Measurements from ENCODE around the gene HTATIP2. TPM values are rescaled to one million over a fixed set of nuclear protein-coding genes. Genes with fewer than 3 reads are reported as not detected.
"Not testable (repeated sequence)": the region's sequence is repeated elsewhere in the genome, so short reads cannot be mapped to it uniquely, and the experiment has no call there.

Gene HTATIP2
- total RNA-seq, 1 experiment from 2014 or later, result 44.1 TPM

GRCh38 chr11:20369826-20370225 lies 6.3 kb downstream of the HTATIP2 start:
- DNase-seq (ENCODE audit: low read depth), result no peak

DNA sequence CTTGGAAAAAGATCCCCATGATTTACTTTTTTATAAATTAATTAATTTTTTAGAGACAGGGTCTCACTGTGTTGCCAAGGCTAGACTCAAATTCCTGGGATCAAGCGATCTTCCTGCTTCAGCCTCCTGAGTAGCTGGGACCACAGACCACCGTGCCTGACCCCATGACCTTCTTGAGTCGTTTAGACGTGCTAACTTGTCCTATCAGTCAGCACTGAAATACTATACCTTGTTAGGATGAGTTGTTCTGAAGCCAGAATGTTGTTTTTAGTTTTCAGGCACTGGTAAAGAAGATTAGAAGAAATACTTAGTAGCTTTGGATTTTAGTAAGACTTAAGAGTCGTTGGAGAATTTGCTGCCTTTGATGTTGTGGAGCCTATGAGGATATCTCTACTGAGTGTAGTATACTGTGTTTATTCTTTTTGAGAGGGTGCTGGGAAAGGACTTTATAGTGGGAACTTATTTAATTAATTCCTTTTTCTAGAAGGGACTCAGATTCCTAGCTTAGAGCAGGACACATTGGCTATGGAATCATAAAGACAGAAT lies 8.6 kb downstream of the HTATIP2 start:
- no peak for DNase-seq (ENCODE audit: low read depth)

DNA sequence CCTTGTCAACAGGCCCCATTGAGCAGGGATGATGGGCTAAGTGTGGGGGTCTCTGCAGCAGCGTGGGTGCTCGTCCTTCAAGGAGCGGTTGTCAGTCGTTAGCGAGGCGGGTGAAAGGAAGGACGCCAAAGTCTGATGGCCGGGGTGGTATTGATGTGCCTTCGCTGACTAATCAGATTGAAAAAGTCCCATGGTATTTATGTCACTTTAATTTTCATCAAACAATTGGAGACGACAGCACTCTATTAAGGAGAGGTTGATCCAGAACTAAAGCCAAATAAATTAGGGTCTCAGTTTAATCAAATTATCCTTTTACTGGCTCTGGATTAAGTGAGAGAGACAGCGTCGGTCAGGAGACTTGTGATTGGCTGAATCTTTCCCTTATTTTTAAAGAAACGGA lies 9.6 kb downstream of the HTATIP2 start:
- DNase-seq (ENCODE audit: low read depth), result no peak

DNA sequence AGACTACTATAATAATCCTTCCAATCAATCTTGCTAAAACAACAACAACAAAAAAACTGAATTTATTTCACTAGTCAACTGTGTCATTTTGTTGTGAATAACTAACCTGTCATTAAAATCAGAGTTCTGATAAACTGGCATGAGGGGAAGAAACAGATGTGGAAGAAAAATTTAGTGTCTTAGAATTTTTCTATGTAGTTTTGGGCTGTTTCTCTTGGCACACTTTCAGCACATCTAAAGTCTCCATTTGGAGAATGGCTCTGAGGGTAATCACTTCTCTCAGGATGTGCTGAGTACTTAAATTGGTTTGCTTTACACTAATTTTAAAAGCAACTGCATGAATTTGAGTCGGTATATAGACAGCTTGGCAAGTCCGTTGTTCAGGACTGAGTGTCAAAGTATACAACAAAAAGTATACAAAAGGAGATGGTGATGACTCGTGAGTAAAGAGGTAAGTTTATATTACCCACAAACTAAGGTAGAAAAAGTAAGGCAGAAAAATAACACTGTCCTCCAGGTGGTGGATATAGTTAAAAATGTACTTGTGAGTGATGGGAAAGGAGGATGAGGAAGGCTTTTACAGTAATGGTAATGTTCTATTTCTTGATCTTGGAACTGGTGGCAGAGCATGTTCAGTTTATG lies 10.2 kb downstream of the HTATIP2 start:
- no peak for DNase-seq (ENCODE audit: low read depth)

DNA sequence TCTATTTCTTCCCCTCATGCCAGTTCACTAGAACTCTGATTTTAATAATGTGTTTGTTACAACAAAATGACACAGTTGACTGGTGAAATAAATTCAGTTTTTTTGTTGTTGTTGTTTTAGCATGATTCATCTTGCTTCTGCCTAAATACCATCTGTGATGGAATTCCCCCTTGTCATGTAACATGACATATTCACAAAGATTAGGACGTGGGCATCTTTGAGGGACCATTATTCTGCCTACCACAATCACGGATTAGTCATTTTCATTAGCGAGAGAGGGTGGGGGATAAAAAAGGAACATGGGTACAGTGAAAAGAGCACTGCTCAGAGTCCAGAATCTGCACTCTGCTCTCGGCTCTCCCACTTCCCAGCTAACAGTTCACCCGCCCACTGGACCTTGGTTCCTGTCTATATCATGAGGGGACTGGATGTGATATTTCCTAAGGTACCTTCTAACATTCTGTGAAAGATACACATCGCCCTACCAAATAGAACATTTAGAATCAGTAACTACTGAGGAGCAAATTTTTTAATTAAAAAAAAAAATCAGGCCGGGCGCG lies 11.3 kb downstream of the HTATIP2 start:
- peak; percentile 63 for DNase-seq (ENCODE audit: low read depth)

DNA sequence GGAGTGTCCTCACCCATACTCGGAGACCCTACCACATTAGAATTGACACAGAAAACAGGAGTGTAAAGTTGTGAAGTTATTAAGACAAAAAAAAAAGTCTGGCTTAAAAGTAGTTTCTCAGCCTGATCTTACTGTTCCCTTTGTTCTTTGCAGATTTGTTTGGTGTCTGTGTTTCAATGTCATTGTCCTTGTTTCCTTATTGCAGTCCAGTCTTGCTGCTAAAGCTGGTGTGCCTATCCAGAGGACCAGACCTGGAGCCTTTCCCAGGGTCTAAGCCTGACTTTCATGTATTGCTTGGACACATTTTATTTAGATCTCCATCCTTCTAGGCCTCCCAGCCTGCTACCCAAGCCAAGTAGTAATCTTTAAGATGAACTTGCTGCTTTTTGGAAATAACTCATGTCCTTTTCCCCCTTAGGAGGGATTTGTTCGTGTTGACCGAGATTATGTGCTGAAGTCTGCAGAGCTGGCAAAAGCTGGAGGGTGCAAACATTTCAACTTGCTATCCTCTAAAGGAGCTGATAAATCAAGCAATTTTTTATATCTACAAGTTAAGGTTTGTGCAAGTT lies 12.7 kb downstream of the HTATIP2 start:
- DNase-seq (ENCODE audit: low read depth), result no peak

- DNase-seq (ENCODE audit: low read depth), result not testable (repeated sequence)
Measured at GRCh38 chr11:20385996-20386395, 22.5 kb downstream of the HTATIP2 start.

DNA sequence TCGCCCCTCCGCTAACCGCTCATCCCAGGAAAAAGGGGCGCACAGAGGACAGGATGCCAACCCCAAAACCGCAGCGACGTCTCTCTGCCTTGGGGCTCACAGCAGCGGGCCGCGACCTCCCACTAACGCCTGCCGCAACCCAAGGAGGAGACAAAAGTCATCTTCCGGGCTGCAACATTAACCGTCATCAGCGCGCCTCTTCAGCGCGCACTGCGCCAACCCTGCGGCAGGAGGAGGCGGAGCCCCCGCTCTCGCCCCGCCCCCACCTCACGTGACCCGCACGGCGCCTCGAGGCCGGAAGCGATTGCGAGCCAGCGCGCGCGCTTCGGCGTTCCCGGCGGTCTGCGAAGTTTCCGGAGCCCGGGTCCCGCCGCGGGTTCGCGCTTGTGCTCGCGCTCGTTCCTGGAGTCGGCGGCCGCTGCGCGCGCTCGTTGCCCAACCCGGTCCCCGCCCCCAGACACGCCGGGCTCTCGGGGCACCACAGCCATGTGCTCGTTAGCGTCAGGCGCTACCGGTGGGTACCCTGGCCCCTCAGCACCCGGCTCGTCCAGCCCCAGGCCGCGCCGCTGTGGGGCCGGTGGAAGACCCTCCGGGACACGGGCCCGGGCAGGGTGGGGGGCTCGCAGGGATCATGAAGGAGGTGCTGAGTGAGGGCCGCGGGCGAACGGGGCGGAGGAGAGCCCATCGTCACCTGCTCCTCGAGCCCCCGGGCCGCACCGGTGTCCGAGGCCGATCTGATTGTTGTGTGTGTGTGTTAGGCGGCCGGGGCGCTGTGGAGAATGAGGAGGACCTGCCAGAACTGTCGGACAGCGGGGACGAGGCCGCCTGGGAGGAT lies 24.0 kb downstream of the HTATIP2 start, which contains the start of gene PRMT3:
Gene PRMT3 (plus strand): TSS at position 456 of the 835 bp plus-strand sequence. CDS start 31 bp downstream, at position 487.
- DNase-seq (ENCODE audit: low read depth), result peak; percentile 92

DNA sequence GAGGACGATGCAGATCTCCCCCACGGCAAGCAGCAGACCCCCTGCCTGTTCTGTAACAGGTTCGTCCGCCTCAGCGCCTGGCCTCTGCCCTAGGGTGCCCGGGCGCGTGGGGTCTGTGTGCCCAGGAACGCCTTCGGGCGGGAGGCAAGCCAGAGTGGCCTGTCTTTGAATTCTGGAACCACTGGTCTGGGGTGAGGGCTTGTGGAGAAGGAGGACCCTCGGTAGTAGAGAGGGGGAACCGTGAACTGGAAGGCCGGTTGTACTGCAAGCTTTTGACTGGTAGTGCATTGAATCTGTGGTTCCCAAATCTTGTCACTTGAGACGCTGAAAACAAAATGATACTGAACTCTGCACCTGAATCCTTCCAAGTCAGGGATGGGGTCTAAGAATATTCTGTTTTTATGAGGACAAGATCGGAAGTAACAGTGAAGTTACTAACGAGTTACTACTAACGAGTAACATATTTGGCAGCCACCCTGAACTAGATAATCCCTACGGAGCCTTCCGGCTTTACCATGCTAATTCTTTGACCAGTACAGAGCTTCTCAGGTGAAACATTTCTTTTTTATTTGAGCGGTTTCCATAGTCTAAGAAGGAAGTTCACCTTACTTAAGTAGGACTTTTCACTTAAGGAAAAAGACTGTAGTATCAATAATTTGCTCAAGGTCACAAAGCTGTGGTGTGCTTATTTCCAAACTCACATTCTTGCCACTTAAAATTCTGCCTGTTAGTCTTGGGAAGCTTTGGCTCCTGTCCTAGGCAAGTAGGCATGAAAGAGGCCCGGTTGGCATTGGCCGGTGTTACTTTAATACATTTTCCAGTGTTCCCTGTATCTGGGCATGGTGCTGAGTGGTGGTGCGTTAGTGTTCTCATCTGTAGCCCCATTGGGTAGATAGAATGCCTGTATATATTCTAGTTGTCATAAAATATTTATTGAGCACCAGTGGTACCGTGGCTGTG lies 24.9 kb downstream of the HTATIP2 start:
- DNase-seq (ENCODE audit: low read depth), result peak; percentile 3

DNA sequence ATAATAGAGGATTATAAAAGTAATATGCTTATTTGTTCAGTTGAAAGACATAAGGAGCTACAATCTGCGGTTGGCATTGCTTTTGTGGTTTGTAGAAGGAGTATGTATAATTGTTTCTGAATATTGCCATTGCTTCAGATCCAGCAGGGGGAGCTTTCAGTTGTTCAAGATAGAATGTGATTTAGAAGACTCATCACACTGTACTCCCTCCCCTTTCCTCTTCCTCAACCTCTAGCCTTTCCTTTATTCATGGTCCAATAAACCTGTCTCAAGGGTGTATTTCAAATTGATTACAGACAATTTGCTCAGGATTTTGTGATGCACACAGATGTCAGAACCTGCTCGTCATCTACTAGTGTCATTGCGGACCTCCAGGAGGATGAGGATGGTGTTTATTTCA lies 33.8 kb downstream of the HTATIP2 start:
- DNase-seq (ENCODE audit: low read depth), result peak; percentile 24

- no peak for DNase-seq (ENCODE audit: low read depth)
Measured at GRCh38 chr11:20399498-20399897, 36.0 kb downstream of the HTATIP2 start.

GRCh38 chr11:20403059-20403458 lies 39.5 kb downstream of the HTATIP2 start:
- DNase-seq (ENCODE audit: low read depth), result no peak

- no peak for DNase-seq (ENCODE audit: low read depth)
Measured at GRCh38 chr11:20406484-20406883, 43.0 kb downstream of the HTATIP2 start.

DNA sequence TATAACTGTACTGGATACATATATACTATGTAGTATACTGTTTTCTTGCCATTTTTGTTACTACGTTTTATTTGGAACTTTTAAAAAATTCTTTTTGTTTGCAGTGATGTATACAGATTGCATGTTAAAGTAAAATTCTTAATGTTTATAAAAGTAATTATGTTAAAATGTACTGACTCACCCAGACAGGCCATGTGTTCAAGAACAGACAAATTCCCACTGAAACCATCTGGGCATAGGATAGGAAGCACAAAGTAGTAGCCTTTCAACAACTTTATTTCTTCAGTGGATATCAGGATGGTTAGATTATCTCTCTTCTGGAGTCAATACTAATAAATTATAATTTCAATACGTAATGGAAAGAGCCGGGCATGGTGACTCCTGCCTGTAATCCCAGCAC lies 43.8 kb downstream of the HTATIP2 start:
- DNase-seq (ENCODE audit: low read depth), result no peak

DNA sequence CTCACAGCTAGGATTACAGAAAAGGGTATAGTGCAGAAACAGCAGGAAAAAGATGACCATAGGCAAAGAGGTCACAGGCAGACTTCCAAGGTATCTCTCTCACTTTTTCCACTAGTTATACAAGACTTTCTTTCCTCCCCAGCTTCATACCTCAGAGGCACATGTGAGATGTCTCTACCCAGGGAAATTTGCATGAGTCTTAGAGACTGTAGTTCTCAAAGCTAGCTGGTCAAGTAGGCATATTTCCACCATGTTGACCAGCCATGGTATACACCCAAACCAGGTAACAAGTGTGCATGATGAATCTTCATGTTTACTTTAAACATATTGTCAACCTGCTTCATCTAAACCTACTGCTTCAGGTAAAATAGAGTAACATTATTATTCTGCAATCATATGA lies 51.9 kb downstream of the HTATIP2 start:
- no peak for DNase-seq (ENCODE audit: low read depth)

- no peak for DNase-seq (ENCODE audit: low read depth)
Measured at GRCh38 chr11:20417771-20418170, 54.3 kb downstream of the HTATIP2 start.

- DNase-seq (ENCODE audit: low read depth), result no peak
Measured at GRCh38 chr11:20421946-20422345, 58.4 kb downstream of the HTATIP2 start.

DNA sequence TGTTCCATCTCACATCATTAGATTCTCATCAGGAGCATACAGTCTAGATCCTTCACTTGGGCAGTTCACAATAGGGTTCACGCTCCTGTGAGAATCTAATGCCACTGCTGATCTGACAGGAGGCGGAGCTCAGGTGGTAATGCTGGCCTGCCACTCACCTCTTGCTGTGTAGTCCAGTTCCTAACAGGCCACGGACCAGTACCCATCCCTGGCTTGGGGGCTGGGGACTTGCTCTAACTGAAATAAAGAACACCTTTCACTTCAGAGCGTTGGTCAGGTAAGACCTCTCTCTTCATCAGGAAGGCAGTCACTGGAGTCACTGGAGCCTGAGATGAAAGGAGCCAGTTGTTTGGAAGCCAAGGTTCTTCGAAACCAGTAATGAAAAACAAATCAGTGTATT lies 65.7 kb downstream of the HTATIP2 start:
- no peak for DNase-seq (ENCODE audit: low read depth)
